B cell (primary cell): ENCODE data around the gene PLTP.

Experiments
- EZH2 ChIP-seq: IDR thresholded peaks from 2 replicates; pipeline ENCODE4 v1.6.1; 2012; ENCODE audit warnings: borderline replicate concordance, low read depth, mild to moderate bottlenecking, moderate library complexity, low read length; ENCODE audit not compliant: insufficient read depth, poor library complexity, severe bottlenecking
- TF ChIP-seq, protein P1 (sequence below): fragments of 200-600 bp; IDR thresholded peaks from one replicate; pipeline ENCODE4 v1.8.0; 2022; ENCODE audit warnings: antibody characterized with exemption, mild to moderate bottlenecking

DNA sequence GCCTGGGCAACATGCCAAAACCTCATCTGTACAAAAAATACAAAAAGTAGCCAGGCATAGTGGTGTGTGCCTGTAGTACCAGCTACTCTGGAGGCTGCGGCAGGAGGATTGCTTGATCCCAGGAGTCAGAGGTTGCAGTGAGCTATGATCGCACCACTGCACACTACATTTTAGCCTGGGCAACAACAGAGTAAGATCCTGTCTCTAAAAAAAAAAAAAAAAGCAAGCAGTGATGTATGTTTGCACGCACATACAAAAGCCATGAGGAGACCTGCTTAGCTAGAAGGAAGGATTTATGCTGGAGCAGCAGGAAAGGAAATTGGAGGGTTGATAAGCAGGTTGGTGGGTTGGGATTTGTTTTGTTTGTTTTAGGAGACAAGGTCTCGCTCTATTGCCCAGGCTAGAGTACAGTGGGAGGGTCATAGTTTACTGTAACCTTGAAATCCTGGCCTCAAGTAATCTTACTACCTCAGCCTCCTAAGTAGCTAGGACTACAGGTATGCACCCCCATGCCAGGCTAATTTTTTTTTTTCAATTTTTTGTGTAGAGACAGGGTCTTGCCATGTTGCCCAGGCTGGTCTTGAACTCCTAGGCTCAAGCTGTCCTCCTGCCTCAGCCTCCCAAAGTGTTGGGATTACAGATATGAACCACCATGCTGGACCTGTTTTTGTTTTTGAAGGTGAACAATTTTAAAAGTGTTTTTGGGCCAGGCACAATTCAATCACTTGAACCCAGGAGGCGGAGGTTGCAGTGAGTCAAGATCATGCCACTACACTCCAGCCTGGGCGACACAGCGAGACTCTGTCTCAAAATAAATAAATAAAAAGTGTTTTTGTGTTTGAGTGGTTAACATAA lies 50.5 kb downstream of the PLTP start:
- TF ChIP-seq, protein P1, sequence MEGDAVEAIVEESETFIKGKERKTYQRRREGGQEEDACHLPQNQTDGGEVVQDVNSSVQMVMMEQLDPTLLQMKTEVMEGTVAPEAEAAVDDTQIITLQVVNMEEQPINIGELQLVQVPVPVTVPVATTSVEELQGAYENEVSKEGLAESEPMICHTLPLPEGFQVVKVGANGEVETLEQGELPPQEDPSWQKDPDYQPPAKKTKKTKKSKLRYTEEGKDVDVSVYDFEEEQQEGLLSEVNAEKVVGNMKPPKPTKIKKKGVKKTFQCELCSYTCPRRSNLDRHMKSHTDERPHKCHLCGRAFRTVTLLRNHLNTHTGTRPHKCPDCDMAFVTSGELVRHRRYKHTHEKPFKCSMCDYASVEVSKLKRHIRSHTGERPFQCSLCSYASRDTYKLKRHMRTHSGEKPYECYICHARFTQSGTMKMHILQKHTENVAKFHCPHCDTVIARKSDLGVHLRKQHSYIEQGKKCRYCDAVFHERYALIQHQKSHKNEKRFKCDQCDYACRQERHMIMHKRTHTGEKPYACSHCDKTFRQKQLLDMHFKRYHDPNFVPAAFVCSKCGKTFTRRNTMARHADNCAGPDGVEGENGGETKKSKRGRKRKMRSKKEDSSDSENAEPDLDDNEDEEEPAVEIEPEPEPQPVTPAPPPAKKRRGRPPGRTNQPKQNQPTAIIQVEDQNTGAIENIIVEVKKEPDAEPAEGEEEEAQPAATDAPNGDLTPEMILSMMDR, result no peak
- no peak for TF ChIP-seq EZH2
